H9 (cell line): Measurements from ENCODE around the gene SMYD1. TPM values are rescaled to one million over a fixed set of nuclear protein-coding genes. Genes with fewer than 3 reads are reported as not detected.

ENCODE experiments used
- DNase-seq: peaks from one replicate; pipeline ENCODE4 v3.0.0-alpha.2; 2017
- H2AFZ ChIP-seq: one replicate; pipeline ENCODE4 v1.6.1; 2013; ENCODE audit warnings: mild to moderate bottlenecking, low read length, control low read depth, moderate library complexity
- H2AK5ac ChIP-seq: 2 replicates; pipeline ENCODE4 v1.6.1; 2013; ENCODE audit warnings: low read length, control low read depth, mixed read lengths; ENCODE audit not compliant: insufficient read length
- H2BK120ac ChIP-seq: one replicate; pipeline ENCODE4 v1.6.1; 2013; ENCODE audit warnings: low read depth, mild to moderate bottlenecking, low read length, control low read depth, inconsistent platforms; ENCODE audit not compliant: poor library complexity, severe bottlenecking
- H2BK12ac ChIP-seq: 2 replicates; pipeline ENCODE4 v1.6.1; 2013; ENCODE audit warnings: low read length, control low read depth, mixed read lengths, low read depth; ENCODE audit not compliant: insufficient read length
- H2BK15ac ChIP-seq: 2 replicates; pipeline ENCODE4 v1.6.1; 2013; ENCODE audit warnings: low read depth, low read length, control low read depth
- H2BK20ac ChIP-seq: one replicate; pipeline ENCODE4 v1.6.1; 2013; ENCODE audit warnings: low read depth, mild to moderate bottlenecking, low read length, control low read depth, inconsistent platforms; ENCODE audit not compliant: poor library complexity, severe bottlenecking
- H2BK5ac ChIP-seq: 2 replicates; pipeline ENCODE4 v1.6.1; 2013; ENCODE audit warnings: low read length, control low read depth, mixed read lengths; ENCODE audit not compliant: insufficient read length
- H3K14ac ChIP-seq: 2 replicates; pipeline ENCODE4 v1.6.1; 2013; ENCODE audit warnings: low read length, control low read depth; ENCODE audit not compliant: insufficient read depth
- H3K18ac ChIP-seq: 2 replicates; pipeline ENCODE4 v1.6.1; 2013; ENCODE audit warnings: low read depth, mild to moderate bottlenecking, mixed read lengths, low read length, control low read depth; ENCODE audit not compliant: insufficient read length
- H3K23ac ChIP-seq: 2 replicates; pipeline ENCODE4 v1.6.1; 2013; ENCODE audit warnings: low read length, control low read depth, mixed read lengths, low read depth; ENCODE audit not compliant: insufficient read length
- H3K23me2 ChIP-seq: 2 replicates; pipeline ENCODE4 v1.6.1; 2013; ENCODE audit warnings: low read depth, mild to moderate bottlenecking, mixed read lengths, low read length, control low read depth; ENCODE audit not compliant: insufficient read length, poor library complexity, severe bottlenecking
- H3K27ac ChIP-seq: 2 replicates; pipeline ENCODE4 v1.5.1; 2013; ENCODE audit warnings: low read length, control low read depth, mixed read lengths, low read depth; ENCODE audit not compliant: insufficient read length
- H3K27me3 ChIP-seq: 2 replicates; pipeline ENCODE4 v1.6.1; 2013; ENCODE audit warnings: low read length, control low read depth, inconsistent platforms; ENCODE audit not compliant: insufficient read depth
- H3K4ac ChIP-seq: 2 replicates; pipeline ENCODE4 v1.6.1; 2013; ENCODE audit warnings: low read depth, mild to moderate bottlenecking, control low read depth, inconsistent platforms, low read length, moderate library complexity
- H3K4me1 ChIP-seq: 2 replicates; pipeline ENCODE4 v1.6.1; 2013; ENCODE audit warnings: low read length, control low read depth, inconsistent platforms; ENCODE audit not compliant: insufficient read depth
- H3K4me2 ChIP-seq: 2 replicates; pipeline ENCODE4 v1.6.1; 2013; ENCODE audit warnings: low read length, control low read depth, mixed read lengths; ENCODE audit not compliant: insufficient read length, insufficient read depth
- H3K56ac ChIP-seq: 2 replicates; pipeline ENCODE4 v1.6.1; 2013; ENCODE audit warnings: low read depth, mild to moderate bottlenecking, mixed read lengths, low read length, control low read depth; ENCODE audit not compliant: insufficient read length
- H3K79me1 ChIP-seq: 2 replicates; pipeline ENCODE4 v1.6.1; 2013; ENCODE audit warnings: low read depth, mild to moderate bottlenecking, moderate library complexity, low read length, control low read depth, inconsistent platforms; ENCODE audit not compliant: insufficient read depth, poor library complexity, severe bottlenecking
- H3K79me2 ChIP-seq: 2 replicates; pipeline ENCODE4 v1.6.1; 2013; ENCODE audit warnings: low read length, control low read depth, inconsistent platforms; ENCODE audit not compliant: insufficient read depth
- H3K9ac ChIP-seq: 2 replicates; pipeline ENCODE4 v1.6.1; 2013; ENCODE audit warnings: low read length, control low read depth, mixed read lengths; ENCODE audit not compliant: insufficient read length; ENCODE audit errors: extremely low read depth
- H3K9me3 ChIP-seq: one replicate; pipeline ENCODE4 v1.6.1; 2013; ENCODE audit warnings: low read depth, low read length, inconsistent platforms; ENCODE audit not compliant: control insufficient read depth
- H3T11ph ChIP-seq: one replicate; pipeline ENCODE4 v1.6.1; 2013; ENCODE audit warnings: mild to moderate bottlenecking, low read length, control low read depth, inconsistent platforms
- H4K20me1 ChIP-seq: one replicate; pipeline ENCODE4 v1.6.1; 2013; ENCODE audit not compliant: control insufficient read depth, insufficient read length, insufficient read depth
- H4K5ac ChIP-seq: 2 replicates; pipeline ENCODE4 v1.6.1; 2013; ENCODE audit warnings: low read depth, mild to moderate bottlenecking, mixed read lengths, low read length, control low read depth; ENCODE audit not compliant: insufficient read length
- H4K8ac ChIP-seq: replicated peaks from 2 replicates; pipeline ENCODE4 v1.6.1; 2013; ENCODE audit warnings: low read length, control low read depth, mixed read lengths, low read depth; ENCODE audit not compliant: insufficient read length
- H4K91ac ChIP-seq: 2 replicates; pipeline ENCODE4 v1.6.1; 2013; ENCODE audit warnings: low read depth, mild to moderate bottlenecking, moderate library complexity, mixed read lengths, low read length, control low read depth; ENCODE audit not compliant: insufficient read length
- H3K27ac Mint-ChIP-seq, 3 experiments: 2 replicates in 2 of 3; 3 replicates in 1 of 3; pipeline ENCODE4 v1.8.0; 2020 to 2021; ENCODE audit warnings: mixed read lengths in 3 of 3, mild to moderate bottlenecking in 1 of 3, moderate library complexity in 1 of 3
- H3K27me3 Mint-ChIP-seq: 2 replicates; pipeline ENCODE4 v1.8.0; 2021; ENCODE audit warnings: low read depth, mild to moderate bottlenecking, moderate library complexity, mixed read lengths
- H3K36me3 Mint-ChIP-seq, 3 experiments: 2 replicates in 2 of 3; 3 replicates in 1 of 3; pipeline ENCODE4 v1.8.0; 2020 to 2021; ENCODE audit warnings: low read depth in 3 of 3, mixed read lengths in 3 of 3; ENCODE audit not compliant: insufficient read depth in 1 of 3
- H3K4me1 Mint-ChIP-seq, 2 experiments: 2 replicates each; pipeline ENCODE4 v1.8.0; 2020; ENCODE audit warnings: mixed read lengths in 2 of 2
- H3K4me3 Mint-ChIP-seq, 2 experiments: 2 replicates in 1 of 2; 3 replicates in 1 of 2; pipeline ENCODE4 v1.8.0; 2020 to 2021; ENCODE audit warnings: mild to moderate bottlenecking in 2 of 2, mixed read lengths in 2 of 2, moderate library complexity in 1 of 2
- H3K9me3 Mint-ChIP-seq, 2 experiments: 2 replicates in 1 of 2; 3 replicates in 1 of 2; pipeline ENCODE4 v1.8.0; 2020; ENCODE audit warnings: mild to moderate bottlenecking in 2 of 2, mixed read lengths in 2 of 2, moderate library complexity in 1 of 2
- CTCF ChIP-seq: fragments of 200-600 bp; sonication (generic); conservative IDR thresholded peaks from 3 replicates; pipeline ENCODE4 v1.8.0; 2021; ENCODE audit warnings: antibody characterized with exemption, mild to moderate bottlenecking
- WGBS: extraction: QIAGEN DNeasy Blood & Tissue Kit; methylation state at CpG from one replicate; pipeline ENCODE4 v1.1.7; 2013; ENCODE audit warnings: missing lambda C conversion rate, low lambda C conversion rate, mixed read lengths; ENCODE audit not compliant: insufficient read length; ENCODE audit errors: extremely low coverage; 5-methylcytosine and 5-hydroxymethylcytosine counted together
- total RNA-seq: library from RNA; stranded (reverse); gene quantifications from 2 replicates; pipeline ENCODE4 v1.2.1, GENCODE V29; 2021

SMYD1 gene
- total RNA-seq, 1 experiment from 2014 or later: not detected

GRCh38 chr2:88068044-88068443 lies 419 bp downstream of the SMYD1 start:
- Mint-ChIP-seq H3K36me3 (no peaks in the 10 kb centered on the region), H3K4me3 (no peak overlapping the region), H3K4me1 (peaks cover 23 to 33% of the 10 kb centered on the region in 2 experiments), H3K27ac (no peak overlapping the region), H3K27me3 (no peaks in the 10 kb centered on the region), H3K9me3 (peaks cover 0 to 2% of the 10 kb centered on the region in 2 experiments; a peak in 2 of 5 replicates)
- no peak overlapping the region for H4K8ac ChIP-seq
- H2AK5ac ChIP-seq: no peak overlapping the region
- no peak overlapping the region for H3T11ph ChIP-seq
- H3K27ac ChIP-seq: no peak overlapping the region
- TF ChIP-seq CTCF: no peak
- H3K79me1 ChIP-seq: no peaks in the 10 kb centered on the region
- H3K56ac ChIP-seq: no peak overlapping the region
- H3K27me3 ChIP-seq: no peaks in the 10 kb centered on the region
- no peaks in the 10 kb centered on the region for H3K79me2 ChIP-seq
- peak overlapping the region; percentile 12 for H2BK20ac ChIP-seq
- H2BK120ac ChIP-seq: no peak overlapping the region
- no peak for DNase-seq
- H3K9ac ChIP-seq: no peak overlapping the region
- H4K91ac ChIP-seq: no peak overlapping the region
- no peak overlapping the region for H4K5ac ChIP-seq
- H2BK12ac ChIP-seq: no peak overlapping the region
- no peaks in the 10 kb centered on the region for H3K23me2 ChIP-seq
- WGBS: no CpG with 5 or more reads among the region's 2 CpGs
- no peaks in the 10 kb centered on the region for H3K4me1 ChIP-seq
- no peak overlapping the region for H3K18ac ChIP-seq
- H3K23ac ChIP-seq: no peak overlapping the region
- H3K14ac ChIP-seq: no peak overlapping the region
- H2BK15ac ChIP-seq: no peak overlapping the region
- H3K4me2 ChIP-seq: no peak overlapping the region
- H3K4ac ChIP-seq: no peak overlapping the region
- no peaks in the 10 kb centered on the region for H4K20me1 ChIP-seq
- no peaks in the 10 kb centered on the region for H3K9me3 ChIP-seq
- H2AFZ ChIP-seq: no peak overlapping the region
- H2BK5ac ChIP-seq: no peak overlapping the region
